ENCODE measurements around the gene ANXA8.

ANXA8 gene

GRCh38 chr10:47445720-47446119, 38.2 kb downstream of the ANXA8 start:
- no peak for DNase-seq

DNA sequence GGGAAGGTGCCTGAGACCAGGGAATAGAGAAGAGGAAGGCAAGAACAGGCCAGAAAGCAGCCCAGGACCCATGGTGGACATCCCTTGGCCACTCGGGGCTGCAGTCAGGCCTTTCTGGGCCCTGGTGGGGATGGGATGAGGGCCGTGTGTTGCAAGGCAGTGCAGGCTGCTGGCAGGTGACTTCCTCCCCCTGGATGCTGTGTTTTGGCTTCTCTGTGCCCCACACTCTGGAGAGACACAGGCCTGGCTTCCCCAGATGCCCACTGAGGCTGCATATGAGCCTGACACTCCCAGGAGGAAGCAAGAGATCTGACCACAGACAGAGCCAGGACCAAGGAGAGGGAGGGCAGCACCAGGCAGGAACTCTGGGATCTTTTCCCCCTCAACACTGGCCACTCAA, 39.9 kb downstream of the ANXA8 start:
- no peak for DNase-seq

- DNase-seq = no peak
These were observed 40.8 kb downstream of the ANXA8 start for GRCh38 chr10:47443145-47443544.

DNA sequence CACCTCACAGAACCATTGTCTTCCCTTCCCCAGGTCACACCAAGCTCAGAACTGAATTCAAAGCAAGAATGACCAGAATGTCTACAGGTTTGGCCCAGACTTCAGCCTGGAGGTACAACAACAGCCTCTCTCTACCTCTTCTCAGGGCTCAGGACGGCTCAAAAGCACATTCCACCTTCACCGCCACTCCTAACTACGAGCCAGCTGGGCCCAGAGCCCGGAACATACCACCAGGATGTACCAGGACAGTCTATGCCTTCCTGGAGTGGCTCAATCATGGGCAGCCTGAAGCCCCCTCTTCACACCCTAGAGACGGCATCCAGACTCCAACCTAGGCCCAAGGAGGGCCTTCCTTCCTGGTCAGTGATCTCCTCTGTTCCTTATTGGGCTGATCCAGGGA, 41.6 kb downstream of the ANXA8 start:
- DNase-seq = no peak

DNA sequence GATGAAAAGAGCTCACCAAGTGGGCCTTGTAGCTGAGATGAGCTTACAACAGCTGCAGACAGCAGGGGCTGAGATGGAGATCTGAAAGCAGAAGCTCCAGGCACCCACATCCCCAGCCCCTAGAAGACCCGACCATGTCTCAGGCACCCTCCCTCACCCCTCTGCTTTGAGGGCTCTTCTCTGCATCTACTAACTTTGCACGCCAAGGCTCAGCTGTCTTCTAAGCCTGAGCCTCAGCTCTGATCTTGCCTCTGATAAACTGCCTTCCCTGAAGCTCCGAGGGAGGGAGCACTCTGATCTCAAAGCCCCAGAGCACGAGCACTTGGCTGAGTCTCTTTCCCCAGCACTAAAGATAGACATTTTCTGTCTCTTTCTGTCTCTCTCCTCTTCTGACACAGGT, 42.0 kb downstream of the ANXA8 start:
- no peak for DNase-seq

DNA sequence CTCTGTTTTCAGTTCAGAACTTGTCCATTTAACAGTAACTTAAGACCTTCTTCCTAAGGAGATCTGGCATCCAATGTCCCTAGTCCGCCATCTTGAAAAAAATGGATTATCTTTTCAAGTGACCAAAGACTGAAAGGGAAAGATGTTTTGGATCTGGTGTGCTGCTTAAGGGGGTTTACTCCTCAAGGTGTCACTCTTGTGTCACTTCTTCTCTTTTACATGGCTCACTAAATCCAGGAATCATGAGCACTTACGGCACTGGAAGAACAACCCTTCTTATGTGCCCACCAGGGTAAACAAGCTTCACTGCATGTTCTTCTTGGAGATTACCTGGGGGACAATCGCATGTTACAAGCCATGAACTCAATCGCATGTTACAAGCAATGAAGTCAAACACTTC, 43.7 kb downstream of the ANXA8 start:
- DNase-seq = no peak

DNA sequence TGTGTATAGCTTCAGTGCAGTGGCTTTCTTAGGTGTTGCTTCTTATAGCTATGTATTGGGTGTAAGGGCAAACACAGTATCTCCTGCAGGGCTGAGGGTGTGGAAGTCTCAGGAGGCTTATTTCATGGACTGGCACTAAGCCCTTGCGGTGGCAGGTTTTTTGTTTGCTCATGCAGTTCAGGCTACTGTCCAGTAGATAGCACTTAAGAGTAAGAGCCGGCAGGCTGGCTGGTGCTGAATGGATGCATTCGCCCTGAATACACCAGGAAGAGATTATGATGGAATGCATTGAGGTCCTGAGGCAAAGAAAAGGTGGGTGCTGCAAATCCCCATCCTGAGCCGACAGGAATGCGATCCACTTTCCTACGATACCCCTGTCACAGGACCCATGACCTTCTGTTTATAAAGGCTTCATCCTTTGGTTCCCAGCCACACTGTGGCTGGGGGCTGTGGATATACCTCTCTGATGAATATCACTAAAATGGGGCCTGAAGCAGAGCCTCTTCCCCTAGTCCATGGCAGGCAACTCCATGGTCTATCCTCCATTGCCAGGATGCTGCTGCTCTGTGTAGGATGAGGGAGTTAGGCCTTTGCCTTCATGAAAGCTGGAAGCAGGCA, 44.9 kb downstream of the ANXA8 start:
- DNase-seq = no peak

DNA sequence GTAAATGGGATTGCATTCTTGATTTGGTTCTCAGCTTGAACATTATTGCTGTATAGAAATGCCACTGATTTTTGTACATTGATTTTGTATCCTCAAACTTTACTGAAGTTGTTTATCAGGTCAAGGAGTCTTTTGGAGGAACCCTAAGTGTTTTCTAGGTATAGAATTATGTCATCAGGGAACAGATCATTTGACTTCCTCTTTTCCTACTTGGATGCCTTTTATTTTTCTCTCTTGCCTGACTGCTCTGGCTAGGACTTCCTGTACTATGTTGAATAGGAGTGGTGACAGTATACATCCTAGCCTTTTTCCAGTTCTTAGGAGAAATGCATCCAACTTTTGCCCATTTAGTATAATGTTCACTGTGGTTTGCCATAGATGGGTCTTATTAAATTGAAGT, 48.8 kb downstream of the ANXA8 start:
- no peak for DNase-seq

DNA sequence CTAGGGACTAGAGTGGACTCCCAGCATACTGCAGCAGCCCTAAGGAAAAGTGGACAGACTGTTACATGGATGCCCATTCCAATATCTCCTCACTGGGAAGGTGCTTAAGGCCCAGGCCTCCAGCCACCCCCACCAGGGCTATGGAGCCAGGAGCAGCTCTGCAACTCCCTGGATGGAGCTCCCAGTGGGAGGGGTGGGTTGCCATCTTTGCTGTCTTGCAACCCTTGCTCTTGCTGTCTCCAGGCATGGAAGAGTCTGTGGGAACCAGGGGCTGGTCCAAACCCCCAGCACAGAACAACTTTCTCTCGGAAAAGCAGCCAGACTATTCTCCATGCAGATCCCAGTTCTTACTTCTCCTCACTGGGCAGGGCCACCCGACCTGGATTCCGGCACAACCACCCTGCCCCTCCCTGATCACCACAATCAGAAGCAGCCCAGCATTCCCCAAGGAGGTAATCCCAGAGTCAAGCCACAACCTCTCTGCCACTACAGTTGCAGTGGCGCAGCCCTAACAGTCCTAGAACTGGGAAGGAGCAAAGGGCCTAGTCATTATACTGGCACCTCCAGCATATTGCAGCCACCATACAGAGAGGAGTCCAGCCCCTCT, 58.0 kb downstream of the ANXA8 start:
- no peak for DNase-seq

GRCh38 chr10:47424231-47424630, 59.7 kb downstream of the ANXA8 start:
- DNase-seq = no peak

DNA sequence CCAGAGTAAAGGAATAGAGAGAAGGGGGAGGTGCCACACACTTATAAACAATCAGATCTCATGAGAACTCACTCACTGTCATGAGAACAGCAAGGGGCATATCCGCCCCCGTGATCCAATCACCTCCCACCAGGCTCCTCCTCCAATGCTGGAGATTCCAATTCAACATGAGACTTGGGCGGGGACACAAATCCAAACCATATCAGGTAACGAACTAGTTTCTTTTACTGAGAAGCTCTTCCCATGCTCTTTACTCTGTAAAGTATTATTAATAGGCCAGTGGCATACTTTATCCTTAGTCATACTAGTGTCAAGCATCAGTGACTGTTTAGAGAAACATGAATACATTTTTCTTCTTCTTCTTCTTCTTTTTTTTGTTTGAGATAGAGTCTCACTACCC, 60.4 kb downstream of the ANXA8 start:
- no peak for DNase-seq

DNA sequence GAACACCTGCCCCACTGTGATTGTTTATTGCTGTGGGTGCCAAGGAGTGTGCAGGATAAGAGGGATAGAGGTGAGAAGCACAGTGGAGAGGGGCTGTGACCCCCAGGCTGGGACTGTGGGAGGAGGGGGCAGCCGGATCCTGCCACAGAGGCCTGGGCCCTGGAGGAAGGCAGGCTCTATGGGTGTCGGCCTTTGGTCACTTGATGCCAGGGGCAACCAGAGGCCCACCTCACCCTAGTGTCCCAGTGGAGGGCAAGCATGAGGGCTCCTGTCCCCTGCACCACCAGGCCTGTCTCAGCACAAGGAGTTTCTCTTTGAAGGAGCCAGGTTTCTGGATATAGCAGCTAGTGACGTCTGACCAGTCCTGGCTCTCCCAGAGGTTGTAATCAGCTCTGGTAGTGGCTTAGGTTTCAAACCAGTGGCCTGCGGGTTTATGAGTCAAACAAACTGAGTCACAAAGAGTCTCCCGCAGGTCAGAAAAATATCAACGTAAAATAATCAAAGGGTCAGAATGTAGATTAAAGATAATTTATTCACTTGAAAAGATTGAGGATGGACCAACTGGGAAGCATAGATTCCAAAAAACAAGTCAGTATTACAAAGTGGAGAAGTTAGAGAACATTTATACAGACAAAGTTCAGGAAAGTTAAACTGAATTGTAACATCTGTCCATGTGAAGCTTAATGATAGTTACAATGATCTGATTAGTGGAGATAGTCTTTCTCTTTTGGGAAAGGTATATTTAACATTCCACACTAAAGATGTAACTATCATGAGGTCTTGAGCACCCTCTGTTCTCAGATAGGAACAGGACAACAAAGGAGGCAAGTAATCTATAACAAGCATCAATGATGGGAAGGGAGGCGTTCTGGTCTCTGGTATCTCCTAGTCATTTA, 62.6 kb downstream of the ANXA8 start:
- no peak for DNase-seq

- DNase-seq = no peak
These were observed 63.4 kb downstream of the ANXA8 start for GRCh38 chr10:47420305-47421056.

DNA sequence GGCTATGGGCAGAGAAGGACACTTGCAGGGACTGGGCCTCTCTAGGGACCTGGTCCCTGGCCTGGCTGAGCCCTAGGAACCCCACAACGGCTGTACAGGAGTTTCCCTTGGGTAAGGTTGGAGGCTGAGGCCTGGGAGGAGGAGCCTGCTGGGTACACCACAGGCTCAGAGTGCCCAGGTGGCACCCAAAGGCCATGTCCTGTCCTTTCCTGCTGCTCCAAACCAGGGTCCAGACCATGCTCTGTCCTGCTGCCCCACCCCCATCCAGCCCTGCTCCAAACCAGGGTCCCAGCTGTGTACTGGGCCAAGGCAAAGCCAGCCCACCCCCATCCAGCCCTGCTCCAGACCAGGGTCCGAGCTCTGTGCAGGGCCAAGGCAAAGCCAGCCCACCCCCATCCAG, 64.5 kb downstream of the ANXA8 start:
- no peak for DNase-seq

DNA sequence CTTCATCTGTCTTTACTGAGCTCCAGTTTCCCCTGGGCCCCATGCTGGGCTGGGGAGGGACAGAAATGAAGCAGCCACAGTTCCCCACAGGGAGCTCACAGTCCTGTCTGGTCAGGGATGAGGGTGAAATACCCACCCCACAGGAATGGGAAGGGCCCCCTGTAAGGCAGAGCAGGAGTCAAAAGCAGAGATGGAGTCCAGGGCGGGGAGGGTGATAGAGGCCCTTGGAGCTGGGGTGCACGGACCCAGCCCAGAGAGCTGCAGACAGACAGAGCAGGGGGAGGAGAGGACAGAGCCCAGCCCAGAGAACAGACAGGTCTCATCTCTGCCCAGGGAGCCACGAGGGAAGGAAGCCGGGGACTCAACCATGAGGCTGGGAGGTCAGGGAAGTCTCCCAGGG, 64.9 kb downstream of the ANXA8 start:
- no peak for DNase-seq

- no peak for DNase-seq
These were observed 65.6 kb downstream of the ANXA8 start for GRCh38 chr10:47418321-47418720.

Data from activated CD4-positive, alpha-beta T cell treated with anti-CD3 and anti-CD28 coated beads, Interleukin-2, amount 50 U/mL, for 1 hour (primary cell).